NCI-H2029 (cell line): Measurements from ENCODE around the gene RASSF6.
"Not testable (repeated sequence)": the region's sequence is repeated elsewhere in the genome, so short reads cannot be mapped to it uniquely, and the experiment has no call there.

Experiments
- DNase-seq: peaks from one replicate; lab custom pipeline; 2025; lab: John Stamatoyannopoulos, UW

Gene RASSF6

GRCh38 chr4:73576381-73576780 is 43.9 kb downstream of the RASSF6 start:
- DNase-seq, result no peak

DNA sequence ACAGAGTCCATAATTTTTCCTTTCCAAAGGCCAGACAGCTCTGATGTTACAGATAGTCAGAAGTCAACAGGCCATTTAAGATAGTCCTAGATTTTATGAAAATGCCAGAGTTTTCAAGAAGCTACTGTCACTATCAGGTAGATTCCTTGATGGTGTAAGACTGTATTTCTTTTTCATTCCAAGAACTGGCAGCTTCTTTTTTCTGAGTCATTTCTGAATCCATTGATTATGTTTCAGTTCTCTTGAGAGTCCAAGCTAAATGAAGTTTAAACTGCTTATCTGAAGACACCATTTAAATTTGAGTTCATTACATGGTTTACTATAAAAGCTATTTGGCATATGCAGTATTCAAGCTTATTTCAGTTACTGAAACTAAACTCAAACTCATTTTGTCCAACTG is 44.6 kb downstream of the RASSF6 start:
- DNase-seq, result no peak

- DNase-seq, result peak; percentile 78
Measured at GRCh38 chr4:73573794-73574528, 46.3 kb downstream of the RASSF6 start.

DNA sequence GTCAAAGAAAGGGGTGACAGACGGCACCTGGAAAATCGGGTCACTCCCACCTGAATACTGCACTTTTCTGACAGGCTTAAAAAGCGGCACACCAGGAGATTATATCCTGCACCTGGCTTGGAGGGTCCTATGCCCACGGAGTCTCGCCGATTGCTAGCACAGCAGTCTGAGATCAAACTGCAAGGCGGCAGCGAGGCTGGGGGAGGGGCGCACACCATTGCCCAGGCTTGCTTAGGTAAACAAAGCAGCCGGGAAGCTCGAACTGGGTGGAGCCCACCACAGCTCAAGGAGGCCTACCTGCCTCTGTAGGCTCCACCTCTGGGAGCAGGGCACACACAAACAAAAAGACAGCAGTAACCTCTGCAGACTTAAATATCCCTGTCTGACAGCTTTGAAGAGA is 69.4 kb downstream of the RASSF6 start:
- DNase-seq, result not testable (repeated sequence)

- no peak for DNase-seq
Measured at GRCh38 chr4:73544620-73545019, 75.6 kb downstream of the RASSF6 start.

GRCh38 chr4:73541251-73541650 is 79.0 kb downstream of the RASSF6 start:
- no peak for DNase-seq

DNA sequence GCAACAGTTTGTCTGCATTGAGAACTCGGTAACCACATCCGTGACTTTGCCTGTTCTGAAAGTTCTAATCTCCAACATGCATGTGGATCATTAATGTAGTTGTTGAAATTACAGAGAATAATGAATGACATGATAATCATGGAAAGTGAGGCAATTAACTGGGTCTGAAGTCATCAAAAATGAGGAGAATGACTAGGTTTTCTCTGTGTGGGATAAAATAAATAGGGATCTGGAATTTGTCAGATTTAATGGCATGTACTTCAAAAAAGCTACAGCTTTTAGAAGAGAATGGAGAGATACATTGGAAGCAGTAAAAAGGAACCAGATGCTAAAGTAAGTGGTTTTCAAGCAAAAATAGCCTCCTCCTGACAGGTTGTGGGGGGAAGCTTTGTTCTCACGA is 79.4 kb downstream of the RASSF6 start:
- no peak for DNase-seq

- no peak for DNase-seq
Measured at GRCh38 chr4:73539386-73539785, 80.8 kb downstream of the RASSF6 start.

DNA sequence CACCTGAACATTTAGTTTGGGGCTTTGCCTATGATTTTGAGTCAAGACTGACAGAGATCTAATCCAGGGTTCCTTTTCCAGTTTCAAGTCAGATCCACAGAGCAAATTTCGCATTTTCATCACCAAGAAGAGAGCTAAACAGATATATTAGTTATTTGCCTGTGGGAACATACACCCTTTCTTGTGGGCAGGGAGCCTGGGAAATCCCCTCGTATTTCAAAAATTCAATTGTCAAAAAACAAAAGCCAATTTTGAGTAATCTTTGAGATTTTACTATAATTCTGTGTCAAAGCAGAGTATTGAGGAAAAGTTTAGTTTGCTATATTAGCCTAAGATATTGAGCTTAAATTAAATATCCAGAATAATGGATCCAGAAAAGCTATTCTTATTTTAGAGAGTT is 82.1 kb downstream of the RASSF6 start:
- DNase-seq, result no peak

- no peak for DNase-seq
Measured at GRCh38 chr4:73533515-73534422, 86.5 kb downstream of the RASSF6 start.

GRCh38 chr4:73528171-73528570 is 92.1 kb downstream of the RASSF6 start:
- no peak for DNase-seq

DNA sequence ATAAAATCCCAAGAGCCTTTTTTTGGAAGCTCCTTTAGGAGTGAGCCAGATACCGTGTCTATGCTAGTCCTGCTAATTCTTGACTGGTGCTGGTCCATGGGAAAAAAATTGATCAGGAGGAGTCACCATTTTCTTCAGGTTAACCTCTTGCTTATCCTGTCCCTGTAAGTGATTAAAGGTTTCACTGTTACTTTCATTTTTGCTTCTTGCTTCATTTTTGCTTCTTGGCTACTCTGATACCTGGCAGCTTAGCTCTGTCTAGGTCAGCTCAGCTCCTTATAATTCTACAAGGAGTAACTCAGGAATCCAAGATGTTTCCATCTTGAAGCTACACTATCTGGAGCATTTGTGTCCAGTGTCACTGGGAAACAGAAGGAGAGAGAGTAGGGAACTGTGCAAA is 93.0 kb downstream of the RASSF6 start:
- no peak for DNase-seq

GRCh38 chr4:73525611-73526010 is 94.6 kb downstream of the RASSF6 start:
- DNase-seq, result no peak

DNA sequence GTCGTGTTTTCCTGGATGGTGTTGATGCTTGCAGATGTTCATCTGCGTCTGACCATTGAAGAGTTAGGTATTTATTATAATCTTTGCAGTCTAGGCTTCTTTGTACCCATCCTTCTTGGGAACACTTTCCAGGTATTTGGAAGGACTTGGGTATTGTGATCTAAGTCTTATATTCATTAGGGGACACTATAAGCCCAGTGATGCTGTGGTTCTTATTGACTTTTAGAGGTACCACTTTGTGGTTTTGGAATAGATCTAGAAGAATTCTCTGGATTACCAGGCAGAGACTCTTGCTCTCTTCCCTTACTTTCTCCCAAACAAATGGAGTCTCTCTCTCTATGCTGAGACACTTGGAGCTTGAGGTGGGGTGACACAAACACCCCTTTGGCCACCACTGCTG is 97.1 kb downstream of the RASSF6 start:
- no peak for DNase-seq
